ENCODE results near the gene PLAC8L1.
A peak's percentile ranks its signal among the peaks of the same experiment; 100 is the strongest.
"Not testable (repeated sequence)": the region's sequence is repeated elsewhere in the genome, so short reads cannot be mapped to it uniquely, and the experiment has no call there.

The PLAC8L1 gene

GRCh38 chr5:146111409-146111808 is 6.0 kb upstream of the PLAC8L1 start:
- no peaks in the 10 kb centered on the region for H3K4me1 ChIP-seq (ENCODE audit: control insufficient read depth, insufficient read depth, low read length)
- WGBS (ENCODE audit: insufficient coverage, insufficient read length): no CpG with 5 or more reads among the region's 1 CpG
- H3K9me3 ChIP-seq (ENCODE audit: control insufficient read depth, insufficient read depth, low read length): no peaks in the 10 kb centered on the region
- no peak for DNase-seq (ENCODE audit: low read depth, low spot score)
- H3K27me3 ChIP-seq (ENCODE audit: control insufficient read depth, insufficient read depth, low read length): no peaks in the 10 kb centered on the region; the same call in 1 of the 2 replicates
- H3K27ac ChIP-seq (ENCODE audit: low read length): no peak overlapping the region
- peaks cover 3% of the 10 kb centered on the region; the same call in 1 of the 2 replicates for H3K36me3 ChIP-seq (ENCODE audit: control insufficient read depth, insufficient read depth, low read length)
- no peak overlapping the region for H3K4me3 ChIP-seq (ENCODE audit: low read length)

- peaks cover 3% of the 10 kb centered on the region; the same call in 1 of the 2 replicates for H3K36me3 ChIP-seq (ENCODE audit: control insufficient read depth, insufficient read depth, low read length)
- no peak for DNase-seq (ENCODE audit: low read depth, low spot score)
- H3K27ac ChIP-seq (ENCODE audit: low read length): no peak overlapping the region
- no peak overlapping the region for H3K4me3 ChIP-seq (ENCODE audit: low read length)
- no peaks in the 10 kb centered on the region; the same call in 1 of the 2 replicates for H3K27me3 ChIP-seq (ENCODE audit: control insufficient read depth, insufficient read depth, low read length)
- WGBS (ENCODE audit: insufficient coverage, insufficient read length): no CpG with 5 or more reads among the region's 1 CpG
- H3K9me3 ChIP-seq (ENCODE audit: control insufficient read depth, insufficient read depth, low read length): no peaks in the 10 kb centered on the region
- no peaks in the 10 kb centered on the region for H3K4me1 ChIP-seq (ENCODE audit: control insufficient read depth, insufficient read depth, low read length)
Observed at GRCh38 chr5:146109379-146109778, 4.0 kb upstream of the PLAC8L1 start.

DNA sequence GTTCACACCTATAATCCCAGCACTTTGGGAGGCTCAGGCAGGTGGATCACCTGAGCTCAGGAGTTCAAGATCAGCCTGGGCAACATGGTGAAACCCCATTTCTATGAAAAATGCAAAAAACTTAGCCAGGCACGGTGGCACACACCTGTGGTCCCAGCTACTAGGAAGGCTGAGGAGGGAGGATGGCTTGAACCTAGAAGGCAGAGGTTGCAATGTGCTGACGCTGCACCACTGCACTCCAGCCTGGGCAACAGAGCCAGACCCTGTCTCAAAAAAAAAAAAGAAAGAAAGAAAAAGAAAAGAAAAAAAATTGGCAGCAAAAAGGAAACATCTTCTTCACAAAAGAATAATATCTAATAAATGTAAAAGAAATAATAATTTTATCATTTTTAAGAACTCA is 3.5 kb upstream of the PLAC8L1 start:
- DNase-seq (ENCODE audit: low read depth, low spot score): not testable (repeated sequence)

DNA sequence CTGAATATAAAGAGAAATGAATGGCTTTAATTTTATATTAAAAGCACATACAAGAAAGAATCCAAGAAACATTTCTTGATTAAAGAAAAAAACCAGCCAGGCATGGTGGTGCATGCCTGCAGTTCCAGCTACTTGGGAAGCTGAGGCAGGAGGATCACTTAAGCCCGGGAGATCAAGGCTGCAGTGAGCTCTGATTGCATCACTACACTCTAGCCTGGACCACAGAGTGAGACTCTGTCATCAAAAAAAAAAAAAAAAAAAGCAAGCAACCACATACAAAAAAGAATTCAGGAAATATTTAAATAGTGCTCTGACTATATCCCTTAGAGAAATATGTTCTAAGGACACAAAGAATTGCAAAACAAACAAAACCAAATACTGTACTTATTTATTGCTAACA is 2.5 kb upstream of the PLAC8L1 start:
- Histone ChIP-seq H3K9me3 (ENCODE audit: control insufficient read depth, insufficient read depth, low read length) (no peaks in the 10 kb centered on the region), H3K4me3 (ENCODE audit: low read length) (no peak overlapping the region), H3K36me3 (ENCODE audit: control insufficient read depth, insufficient read depth, low read length) (no peaks in the 10 kb centered on the region; the same call in 1 of the 2 replicates), H3K27ac (ENCODE audit: low read length) (no peak overlapping the region), H3K27me3 (ENCODE audit: control insufficient read depth, insufficient read depth, low read length) (no peaks in the 10 kb centered on the region; the same call in 1 of the 2 replicates), H3K4me1 (ENCODE audit: control insufficient read depth, insufficient read depth, low read length) (no peaks in the 10 kb centered on the region)
- no CpG with 5 or more reads among the region's 1 CpG for WGBS (ENCODE audit: insufficient coverage, insufficient read length)
- no peak for DNase-seq (ENCODE audit: low read depth, low spot score)

More for the DNA sequence above, 3.5 kb upstream of the PLAC8L1 start:
- H3K36me3 ChIP-seq (ENCODE audit: control insufficient read depth, insufficient read depth, low read length); H3K27ac ChIP-seq (ENCODE audit: low read length); H3K27me3 ChIP-seq (ENCODE audit: control insufficient read depth, insufficient read depth, low read length); H3K4me1 ChIP-seq (ENCODE audit: control insufficient read depth, insufficient read depth, low read length); H3K9me3 ChIP-seq (ENCODE audit: control insufficient read depth, insufficient read depth, low read length); H3K4me3 ChIP-seq (ENCODE audit: low read length): not testable (repeated sequence)
- no CpG with 5 or more reads among the region's 2 CpGs for whole genome bisulfite sequencing (ENCODE audit: insufficient coverage, insufficient read length)

DNA sequence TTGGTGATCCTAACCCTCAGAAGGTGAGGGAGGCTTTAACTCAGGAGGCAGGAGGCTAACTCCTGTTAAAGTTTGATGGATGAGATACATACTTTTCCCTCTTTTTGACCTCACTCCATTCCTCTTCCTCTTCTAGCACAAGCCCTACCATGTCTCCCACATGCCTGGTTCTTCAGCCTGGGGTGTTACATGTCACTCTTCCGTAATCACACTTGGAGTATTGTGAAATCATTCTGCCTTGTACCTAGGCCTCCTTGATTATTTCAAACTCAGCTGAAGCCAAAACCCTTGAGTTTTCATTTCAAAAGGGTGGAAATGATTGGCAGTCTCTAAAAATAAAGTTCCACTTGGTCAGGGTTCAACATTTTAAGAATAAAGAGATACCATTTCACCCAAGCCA is 1.8 kb downstream of the PLAC8L1 start:
- Histone ChIP-seq H3K4me1 (ENCODE audit: control insufficient read depth, insufficient read depth, low read length) (peaks cover 1% of the 10 kb centered on the region; the same call in 1 of the 2 replicates), H3K27ac (ENCODE audit: low read length) (no peak overlapping the region), H3K27me3 (ENCODE audit: control insufficient read depth, insufficient read depth, low read length) (no peaks in the 10 kb centered on the region), H3K36me3 (ENCODE audit: control insufficient read depth, insufficient read depth, low read length) (no peaks in the 10 kb centered on the region), H3K4me3 (ENCODE audit: low read length) (no peak overlapping the region), H3K9me3 (ENCODE audit: control insufficient read depth, insufficient read depth, low read length) (no peaks in the 10 kb centered on the region)
- DNase-seq (ENCODE audit: low read depth, low spot score): no peak
- WGBS (ENCODE audit: insufficient coverage, insufficient read length): no CpG with 5 or more reads among the region's 1 CpG

GRCh38 chr5:146101646-146102045 is 3.7 kb downstream of the PLAC8L1 start:
- H3K27ac ChIP-seq (ENCODE audit: low read length): no peak overlapping the region
- H3K4me1 ChIP-seq (ENCODE audit: control insufficient read depth, insufficient read depth, low read length): peaks cover 1% of the 10 kb centered on the region; the same call in 1 of the 2 replicates
- H3K4me3 ChIP-seq (ENCODE audit: low read length): no peak overlapping the region
- H3K36me3 ChIP-seq (ENCODE audit: control insufficient read depth, insufficient read depth, low read length): no peaks in the 10 kb centered on the region
- no CpG with 5 or more reads among the region's 2 CpGs for WGBS (ENCODE audit: insufficient coverage, insufficient read length)
- H3K9me3 ChIP-seq (ENCODE audit: control insufficient read depth, insufficient read depth, low read length): no peaks in the 10 kb centered on the region
- no peaks in the 10 kb centered on the region for H3K27me3 ChIP-seq (ENCODE audit: control insufficient read depth, insufficient read depth, low read length)
- DNase-seq (ENCODE audit: low read depth, low spot score): peak; percentile 7

GRCh38 chr5:146098047-146098446 is 7.3 kb downstream of the PLAC8L1 start:
- DNase-seq (ENCODE audit: low read depth, low spot score): no peak
- no peaks in the 10 kb centered on the region for H3K27me3 ChIP-seq (ENCODE audit: control insufficient read depth, insufficient read depth, low read length)
- H3K27ac ChIP-seq (ENCODE audit: low read length): no peak overlapping the region
- WGBS (ENCODE audit: insufficient coverage, insufficient read length): no CpG with 5 or more reads among the region's 6 CpGs
- no peak overlapping the region; the same call in 1 of the 2 replicates for H3K4me3 ChIP-seq (ENCODE audit: low read length)
- no peaks in the 10 kb centered on the region for H3K9me3 ChIP-seq (ENCODE audit: control insufficient read depth, insufficient read depth, low read length)
- H3K36me3 ChIP-seq (ENCODE audit: control insufficient read depth, insufficient read depth, low read length): no peaks in the 10 kb centered on the region
- peaks cover 1% of the 10 kb centered on the region; the same call in 1 of the 2 replicates for H3K4me1 ChIP-seq (ENCODE audit: control insufficient read depth, insufficient read depth, low read length)

- no peak for DNase-seq (ENCODE audit: low read depth, low spot score)
- Histone ChIP-seq H3K9me3 (ENCODE audit: control insufficient read depth, insufficient read depth, low read length) (no peaks in the 10 kb centered on the region), H3K36me3 (ENCODE audit: control insufficient read depth, insufficient read depth, low read length) (no peaks in the 10 kb centered on the region), H3K4me1 (ENCODE audit: control insufficient read depth, insufficient read depth, low read length) (no peaks in the 10 kb centered on the region), H3K27ac (ENCODE audit: low read length) (no peak overlapping the region), H3K4me3 (ENCODE audit: low read length) (no peak overlapping the region), H3K27me3 (ENCODE audit: control insufficient read depth, insufficient read depth, low read length) (no peaks in the 10 kb centered on the region)
- no CpG with 5 or more reads among the region's 3 CpGs for whole genome bisulfite sequencing (ENCODE audit: insufficient coverage, insufficient read length)
Observed at GRCh38 chr5:146091881-146092280, 13.5 kb downstream of the PLAC8L1 start.

DNA sequence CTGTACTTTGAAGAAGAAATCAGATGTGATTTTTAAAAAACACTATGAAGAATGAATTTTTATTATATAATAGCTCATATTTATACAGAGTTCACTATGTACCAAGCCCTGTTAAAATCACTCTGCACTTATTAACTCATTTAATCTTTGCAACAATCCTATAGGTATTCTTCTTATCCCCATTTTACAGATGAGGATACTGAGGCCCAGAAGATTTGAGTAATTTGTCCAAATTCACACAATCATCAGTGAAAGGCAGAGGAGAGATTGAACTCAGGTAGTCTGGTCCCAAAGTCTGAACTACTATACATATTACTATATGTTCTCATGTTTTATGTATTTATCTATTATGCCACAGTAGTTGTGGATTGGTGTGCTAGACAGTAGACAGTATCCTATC is 16.1 kb downstream of the PLAC8L1 start:
- Histone ChIP-seq H3K4me1 (ENCODE audit: control insufficient read depth, insufficient read depth, low read length) (no peaks in the 10 kb centered on the region), H3K27me3 (ENCODE audit: control insufficient read depth, insufficient read depth, low read length) (no peaks in the 10 kb centered on the region), H3K9me3 (ENCODE audit: control insufficient read depth, insufficient read depth, low read length) (no peaks in the 10 kb centered on the region), H3K4me3 (ENCODE audit: low read length) (no peak overlapping the region), H3K36me3 (ENCODE audit: control insufficient read depth, insufficient read depth, low read length) (no peaks in the 10 kb centered on the region), H3K27ac (ENCODE audit: low read length) (no peak overlapping the region)
- no peak for DNase-seq (ENCODE audit: low read depth, low spot score)

DNA sequence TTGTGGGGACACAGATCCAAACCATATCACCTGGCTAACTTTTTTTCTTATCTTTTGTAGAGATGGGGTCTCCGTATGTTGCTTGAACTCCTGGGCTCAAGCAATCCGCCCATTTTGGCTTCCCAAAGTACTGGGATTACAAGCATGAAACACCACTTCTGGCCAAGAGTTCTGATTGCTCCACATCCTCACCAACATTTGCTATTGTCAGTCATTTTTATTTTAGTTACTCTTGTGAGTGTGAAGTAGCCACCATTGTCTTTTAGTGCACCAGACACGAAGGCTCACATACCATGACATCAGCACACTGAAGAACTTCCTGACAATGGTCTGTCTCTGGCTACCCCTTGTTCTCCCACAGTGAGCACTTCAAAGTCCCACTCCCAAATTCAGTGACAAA is 17.3 kb downstream of the PLAC8L1 start:
- no CpG with 5 or more reads among the region's 3 CpGs for WGBS (ENCODE audit: insufficient coverage, insufficient read length)
- Histone ChIP-seq H3K36me3 (ENCODE audit: control insufficient read depth, insufficient read depth, low read length) (no peaks in the 10 kb centered on the region), H3K27me3 (ENCODE audit: control insufficient read depth, insufficient read depth, low read length) (no peaks in the 10 kb centered on the region), H3K27ac (ENCODE audit: low read length) (no peak overlapping the region), H3K4me3 (ENCODE audit: low read length) (no peak overlapping the region), H3K9me3 (ENCODE audit: control insufficient read depth, insufficient read depth, low read length) (no peaks in the 10 kb centered on the region), H3K4me1 (ENCODE audit: control insufficient read depth, insufficient read depth, low read length) (no peaks in the 10 kb centered on the region)
- no peak for DNase-seq (ENCODE audit: low read depth, low spot score)

- Histone ChIP-seq H3K4me1 (ENCODE audit: control insufficient read depth, insufficient read depth, low read length) (peaks cover 2% of the 10 kb centered on the region; the same call in 1 of the 2 replicates), H3K36me3 (ENCODE audit: control insufficient read depth, insufficient read depth, low read length) (no peaks in the 10 kb centered on the region), H3K27ac (ENCODE audit: low read length) (no peak overlapping the region), H3K27me3 (ENCODE audit: control insufficient read depth, insufficient read depth, low read length) (no peaks in the 10 kb centered on the region), H3K4me3 (ENCODE audit: low read length) (no peak overlapping the region), H3K9me3 (ENCODE audit: control insufficient read depth, insufficient read depth, low read length) (no peaks in the 10 kb centered on the region)
- no peak for DNase-seq (ENCODE audit: low read depth, low spot score)
- WGBS (ENCODE audit: insufficient coverage, insufficient read length): no CpG with 5 or more reads among the region's 4 CpGs
Observed at GRCh38 chr5:146084376-146084775, 21.0 kb downstream of the PLAC8L1 start.

All from iPS DF 6.9 (cell line).